Upper lobe of left lung (tissue), 4 donors: ENCODE data around the gene AMZ2.

Experiments used
- POLR2A ChIP-seq, 4 donors: fragments of 450-650 bp; IDR thresholded peaks; one replicate each; pipeline ENCODE4 v1.5.1; 2016 to 2017; ENCODE audit warnings: antibody characterized with exemption in 4 of 4, mild to moderate bottlenecking in 2 of 4
- POLR2AphosphoS5 ChIP-seq, 2 donors: sonication (generic); formaldehyde crosslinking; IDR thresholded peaks; one replicate each; pipeline ENCODE4 v1.5.1; 2017; ENCODE audit warnings: antibody characterized with exemption in 2 of 2

DNA sequence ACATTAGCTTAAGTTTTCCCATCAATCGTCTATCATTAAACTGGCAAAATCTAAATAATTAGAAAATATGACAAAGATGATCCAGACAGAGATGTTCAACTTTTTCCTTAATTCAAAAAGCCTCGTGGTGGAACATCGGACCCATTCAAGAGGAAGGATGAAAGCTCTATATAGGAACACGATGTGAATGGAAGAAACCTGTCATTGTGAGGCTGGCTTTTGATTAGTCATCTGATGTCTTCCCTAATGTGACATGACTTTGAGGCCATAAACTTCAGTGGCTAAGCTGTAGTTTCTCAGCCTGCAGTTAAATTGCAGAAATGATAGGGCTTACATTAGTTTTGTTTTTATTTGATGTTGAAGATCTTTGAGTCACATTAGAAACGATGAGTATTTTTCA lies 1.0 kb downstream of the AMZ2 start:
- TF ChIP-seq POLR2AphosphoS5 (IDR thresholded peaks at IDR 0.05): no peak
- no peak for TF ChIP-seq POLR2A (IDR thresholded peaks at IDR 0.05)
